Measurements from ENCODE around the gene TMEM259.

Gene TMEM259

DNA sequence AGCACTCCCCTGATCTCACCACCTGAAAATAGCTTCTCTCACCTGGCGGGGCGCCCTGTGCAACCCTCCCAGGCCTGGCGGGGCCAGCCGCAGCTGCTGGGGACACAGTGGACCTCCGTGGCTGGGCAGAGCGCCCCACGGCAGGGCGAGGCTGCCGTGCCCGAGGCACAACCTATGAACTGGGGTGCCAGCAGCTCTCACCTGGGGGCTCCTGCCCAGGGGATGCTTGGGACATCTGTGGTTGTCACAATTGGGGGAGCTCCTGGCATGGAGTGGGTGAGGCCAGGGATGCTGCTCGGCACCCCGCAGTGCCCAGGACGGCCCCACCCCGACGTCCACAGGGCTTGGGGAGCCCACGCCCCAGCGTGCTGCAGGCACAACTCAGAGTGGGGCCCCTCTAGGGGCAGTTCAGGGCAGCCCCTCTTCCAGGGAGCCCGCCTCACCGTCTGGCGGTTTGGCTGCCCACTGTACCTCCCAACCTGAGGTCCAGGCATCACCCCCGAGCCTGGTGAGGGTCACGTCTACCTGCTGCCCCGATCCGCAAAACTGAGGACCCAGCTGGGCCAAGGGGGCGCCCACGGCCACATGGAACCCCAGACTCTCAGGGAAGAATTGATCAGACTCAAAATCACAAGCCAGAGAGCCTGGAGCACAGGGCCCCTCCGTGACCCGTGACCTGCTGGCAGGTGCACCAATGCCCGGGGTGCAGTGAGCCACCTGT is 5.7 kb downstream of the TMEM259 start:
- no peak for DNase-seq

DNA sequence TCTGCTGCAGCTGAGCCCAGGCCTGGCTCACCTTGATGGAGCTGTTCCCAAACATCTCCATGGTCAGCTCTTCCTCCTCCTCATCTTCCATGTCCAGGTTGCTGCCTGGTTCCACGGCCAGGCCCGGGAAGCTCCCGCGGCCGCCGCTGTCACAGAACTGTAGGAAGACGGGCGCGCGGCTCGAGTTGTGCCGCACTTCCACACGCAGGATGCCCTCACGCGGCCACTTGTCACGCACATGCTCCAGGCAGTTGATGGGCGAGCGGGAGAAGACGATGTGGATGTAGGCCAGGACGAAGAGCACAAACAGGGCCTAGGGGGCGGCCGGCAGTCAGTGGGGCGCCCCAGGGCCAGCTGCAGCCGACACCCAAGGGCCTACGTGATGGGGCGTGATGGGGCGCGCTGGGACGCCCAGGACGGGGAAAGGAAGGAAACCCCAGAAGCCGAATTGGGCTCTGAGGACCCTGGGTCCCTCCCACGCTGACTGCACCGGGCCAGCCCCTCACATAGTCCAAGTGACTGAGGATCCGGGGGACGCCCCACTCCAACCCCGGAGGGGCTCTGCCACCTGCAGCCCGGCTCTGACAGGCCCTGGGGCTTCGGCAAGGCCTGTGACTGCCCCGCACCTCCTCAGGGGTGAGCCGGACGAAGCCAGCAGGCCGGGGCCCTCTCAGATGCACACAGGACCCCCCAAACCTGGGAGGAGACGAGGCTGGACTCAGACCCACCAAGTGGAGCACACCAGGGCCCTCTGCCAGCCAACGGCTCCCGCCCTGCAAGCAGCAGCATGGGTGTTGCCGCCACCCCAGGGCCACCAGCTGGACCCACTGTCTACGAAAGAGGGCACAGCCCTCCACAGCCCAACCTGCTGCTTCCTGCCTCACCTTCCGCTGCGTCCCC is 6.5 kb downstream of the TMEM259 start:
- DNase-seq, result no peak

DNA sequence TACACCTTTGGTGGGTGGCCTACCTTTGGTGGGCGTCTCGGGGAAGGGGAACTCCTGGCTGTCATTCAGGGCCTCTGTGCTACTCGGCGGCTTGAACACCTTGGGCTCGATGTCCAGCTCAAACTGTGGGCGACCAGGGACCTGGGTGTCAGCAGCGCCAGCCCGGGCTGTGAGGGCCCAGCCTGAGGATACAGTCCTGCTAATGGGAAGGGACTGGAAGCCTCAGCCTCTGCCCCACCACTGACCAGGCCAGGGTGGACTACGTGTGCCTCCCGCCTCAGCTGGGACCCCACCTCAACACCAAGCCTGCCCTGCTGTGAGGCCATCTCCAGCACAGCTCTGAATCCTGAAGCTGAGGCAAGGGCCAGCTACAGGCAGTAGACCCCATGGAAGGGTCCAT is 7.7 kb downstream of the TMEM259 start:
- DNase-seq, result no peak

DNA sequence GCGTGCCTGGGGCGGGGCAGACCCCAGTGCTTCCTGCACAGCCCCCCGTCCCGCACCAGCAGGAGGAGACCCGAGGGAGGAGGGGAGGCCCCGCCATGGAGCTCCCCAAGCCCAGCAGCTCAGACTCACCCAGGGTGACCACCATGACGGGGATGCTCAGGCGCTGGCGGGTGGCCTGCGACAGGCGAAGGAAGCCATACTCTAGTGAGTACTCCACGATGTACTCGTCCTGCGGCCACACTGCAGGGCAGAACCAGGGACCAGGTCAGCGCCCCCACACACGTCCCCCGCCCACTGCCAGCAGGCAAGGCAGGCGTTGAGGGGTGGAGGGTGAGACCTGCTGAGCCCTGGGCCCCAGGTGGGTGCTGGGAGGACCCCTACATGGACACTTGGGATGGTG is 8.6 kb downstream of the TMEM259 start:
- DNase-seq, result no peak

DNA sequence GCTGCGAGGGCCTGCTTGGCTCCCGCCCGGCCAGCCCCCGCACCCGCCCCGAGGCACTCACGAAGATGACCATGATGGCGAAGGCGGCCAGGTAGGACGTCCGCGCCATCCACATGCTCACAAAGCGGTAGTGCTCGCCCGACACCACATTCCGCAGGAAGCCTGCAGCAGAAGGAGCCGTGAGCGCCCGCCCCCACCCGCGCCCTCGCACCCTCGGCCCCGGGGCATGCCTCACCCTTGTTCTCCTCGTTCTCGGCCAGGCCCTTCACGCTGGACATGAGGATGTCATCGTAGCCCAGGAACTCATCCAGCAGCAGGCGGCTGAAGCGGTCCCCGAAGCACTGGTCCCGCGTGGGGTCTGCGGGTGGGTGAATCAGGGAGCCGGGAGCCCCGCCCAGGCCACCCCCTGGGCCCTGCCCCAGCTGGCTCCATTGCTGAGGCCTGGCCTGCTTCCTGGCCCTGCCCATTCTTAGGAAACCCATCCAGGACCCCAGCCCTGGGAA is 9.0 kb downstream of the TMEM259 start:
- no peak for DNase-seq

DNA sequence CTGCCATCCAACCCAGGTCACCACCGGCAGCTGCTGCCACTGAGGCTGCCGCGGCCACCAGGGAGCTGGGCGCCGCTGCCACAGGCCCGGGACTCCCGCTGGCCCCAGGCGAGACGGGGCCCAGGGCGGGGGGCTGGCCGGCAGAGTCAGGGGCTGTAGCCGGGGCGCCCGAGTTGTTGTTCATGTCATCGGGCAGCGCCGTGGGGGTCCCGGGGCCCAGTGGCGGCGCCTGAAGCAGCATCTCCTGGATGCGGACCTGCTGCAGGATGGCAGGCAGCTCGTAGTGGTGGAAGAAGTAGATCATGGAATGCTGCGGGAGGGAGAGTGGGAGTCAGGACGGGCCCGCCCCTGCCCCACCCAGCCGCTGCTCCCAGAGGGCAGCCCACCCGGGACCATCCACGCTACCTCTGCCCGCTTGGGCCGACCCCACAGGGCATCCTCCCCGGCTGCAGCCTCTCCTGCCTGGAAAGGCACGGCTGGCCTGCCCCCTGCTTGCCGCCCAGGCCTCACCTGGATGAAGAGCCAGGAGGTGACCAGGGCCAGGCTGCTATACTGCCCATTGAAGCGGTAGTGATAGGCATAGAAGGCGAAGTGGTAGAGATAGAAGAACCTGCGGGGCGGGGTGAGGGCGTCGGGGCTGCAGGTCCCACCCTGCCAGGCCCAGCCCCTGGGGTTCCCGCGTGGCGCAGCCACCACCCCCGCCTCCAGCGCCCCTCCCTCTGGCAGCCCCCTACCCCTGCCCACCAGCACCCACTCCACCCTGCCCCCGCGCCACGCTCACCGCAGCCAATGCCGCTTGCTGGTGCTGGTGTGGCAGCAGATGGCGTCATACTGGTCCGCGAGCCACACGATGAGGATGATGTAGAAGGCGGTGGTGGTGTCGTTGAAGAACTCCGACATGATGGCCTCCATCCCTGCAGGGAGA is 10.1 kb downstream of the TMEM259 start:
- no peak for DNase-seq

DNA sequence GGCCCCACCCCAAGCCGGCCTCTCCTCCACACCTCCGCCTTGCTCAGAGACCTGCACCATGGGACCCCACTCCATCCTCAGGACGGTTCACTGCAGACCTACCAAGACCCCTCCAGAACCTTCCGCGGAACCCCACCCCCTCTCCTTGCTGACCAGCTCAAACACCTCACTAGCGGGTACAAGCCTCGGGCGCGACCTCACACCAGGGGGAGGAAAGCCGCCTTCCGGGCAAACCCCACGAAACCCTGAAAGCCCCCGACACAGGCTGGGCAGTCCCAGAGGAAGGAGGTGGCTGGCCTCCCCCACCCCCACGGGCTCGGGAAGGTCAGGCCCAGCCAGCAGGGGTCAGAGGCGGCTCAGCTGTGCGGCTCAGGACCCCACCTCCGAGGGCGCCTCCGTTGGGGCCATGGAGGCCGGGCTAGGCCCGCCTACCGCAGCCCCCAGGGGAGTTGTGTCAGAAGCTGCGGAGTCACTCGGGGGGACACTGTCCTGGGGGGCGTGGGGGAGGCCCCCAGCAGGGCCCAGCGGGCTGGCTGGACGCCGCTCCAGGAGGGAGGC is 10.9 kb downstream of the TMEM259 start:
- no peak for DNase-seq

DNA sequence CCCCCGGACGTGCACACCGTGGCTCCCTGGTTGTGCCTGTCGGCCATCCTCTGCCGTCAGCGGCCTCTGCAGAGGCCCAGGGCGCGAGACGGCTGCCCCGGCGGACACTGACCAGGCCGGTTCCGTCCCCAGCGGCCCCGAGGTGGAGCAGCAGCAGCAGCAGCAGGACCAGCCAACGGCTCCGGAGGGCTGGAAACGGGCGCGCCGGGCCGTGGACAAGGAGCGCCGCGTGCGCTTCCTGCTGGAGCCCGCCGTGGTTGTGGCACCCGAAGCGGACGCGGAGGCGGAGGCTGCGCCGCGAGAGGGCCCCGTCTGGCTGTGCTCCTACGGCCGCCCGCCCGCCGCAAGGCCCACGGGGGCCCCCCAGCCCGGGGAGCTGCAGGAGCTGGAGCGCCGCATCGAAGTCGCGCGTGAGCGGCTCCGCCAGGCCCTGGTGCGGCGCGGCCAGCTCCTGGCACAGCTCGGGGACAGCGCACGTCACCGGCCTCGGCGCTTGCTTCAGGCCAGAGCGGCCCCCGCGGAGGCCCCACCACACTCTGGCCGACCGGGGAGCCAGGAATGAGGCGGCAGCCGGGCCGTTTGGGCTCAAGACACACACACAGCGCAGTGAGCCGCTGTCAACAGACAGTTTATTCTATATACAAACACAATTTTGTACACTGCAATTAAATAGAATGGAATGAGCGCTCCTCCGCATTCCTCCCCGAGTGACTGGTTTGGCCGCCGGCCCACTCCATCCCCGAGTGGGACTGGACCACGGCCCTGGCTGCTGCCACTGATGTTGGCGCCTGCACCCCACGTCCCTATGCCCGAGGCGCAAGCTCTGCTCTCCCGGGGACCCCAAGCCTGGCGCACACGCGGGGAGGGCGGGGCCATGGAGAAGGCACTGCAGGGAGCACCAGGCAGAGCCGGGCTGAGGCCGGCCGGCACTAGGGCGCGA is 11.6 kb downstream of the TMEM259 start:
- no peak for DNase-seq

DNA sequence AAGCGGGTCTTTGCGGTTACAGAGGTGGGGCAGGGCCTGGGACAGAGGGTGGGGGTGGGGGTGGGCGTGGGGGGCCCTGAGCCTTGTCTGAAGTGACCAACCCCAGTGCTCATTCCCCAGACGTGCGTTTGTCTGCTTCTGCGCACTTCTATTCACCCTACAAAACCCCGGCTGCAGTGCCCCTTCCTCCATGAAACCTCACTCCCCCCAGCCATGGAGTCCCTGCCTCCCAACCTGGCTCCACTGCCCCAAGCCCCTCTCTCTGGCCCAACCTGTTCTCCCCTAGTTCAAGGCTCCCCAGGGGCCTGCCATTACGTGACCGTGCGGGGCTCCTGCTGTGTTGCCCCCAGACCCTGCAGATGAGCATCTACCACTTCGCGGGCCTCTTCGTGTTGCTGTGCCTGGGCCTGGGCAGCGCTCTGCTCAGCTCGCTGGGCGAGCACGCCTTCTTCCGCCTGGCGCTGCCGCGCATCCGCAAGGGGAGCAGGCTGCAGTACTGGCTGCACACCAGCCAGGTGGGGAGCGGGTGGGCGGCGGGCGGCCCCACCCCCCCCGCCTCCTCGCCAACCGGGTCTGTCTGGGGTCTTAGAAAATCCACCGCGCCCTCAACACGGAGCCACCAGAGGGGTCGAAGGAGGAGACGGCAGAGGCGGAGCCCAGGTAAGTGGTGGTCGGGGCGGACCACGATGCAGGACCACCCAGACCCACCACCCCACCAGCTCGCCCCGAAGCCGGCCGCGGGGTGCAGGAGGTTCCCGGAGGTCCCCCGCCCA is 12.5 kb downstream of the TMEM259 start:
- DNase-seq, result no peak

DNA sequence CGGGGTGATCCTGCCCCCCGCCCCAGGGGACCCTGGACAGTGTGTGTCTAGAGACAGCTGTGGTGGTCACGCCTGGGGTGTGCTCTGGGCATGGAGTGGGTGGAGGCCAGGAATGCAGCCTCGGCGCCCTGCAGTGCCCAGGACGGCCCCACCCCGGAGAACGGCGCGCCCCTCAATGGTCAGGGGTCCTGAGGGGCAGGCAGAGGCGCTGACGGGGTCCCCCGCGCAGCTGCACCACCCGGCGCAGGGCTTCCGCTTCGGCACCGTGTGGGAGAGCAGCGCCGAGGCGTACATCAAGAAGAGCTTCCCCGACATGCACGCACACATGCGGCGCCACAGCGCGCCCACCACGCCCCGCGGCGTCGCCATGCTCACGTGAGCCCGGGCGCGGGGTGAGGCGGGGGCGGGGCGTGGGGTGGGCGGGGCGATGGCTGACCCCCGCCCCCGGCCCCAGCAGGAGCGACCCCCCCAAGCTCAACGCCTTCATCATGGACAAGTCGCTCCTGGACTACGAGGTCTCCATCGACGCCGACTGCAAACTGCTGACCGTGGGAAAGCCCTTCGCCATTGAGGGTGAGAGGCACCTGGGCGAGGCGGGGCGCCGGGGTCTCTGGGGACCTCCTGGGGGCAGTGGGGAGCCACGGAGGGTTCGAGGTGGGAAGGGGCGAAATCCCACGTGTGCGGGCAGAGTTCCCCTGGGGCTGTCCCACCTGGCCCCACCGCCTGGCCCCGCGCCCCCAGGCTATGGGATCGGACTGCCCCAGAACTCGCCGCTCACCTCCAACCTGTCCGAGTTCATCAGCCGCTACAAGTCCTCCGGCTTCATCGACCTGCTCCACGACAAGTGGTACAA is 13.3 kb downstream of the TMEM259 start:
- no peak for DNase-seq

DNA sequence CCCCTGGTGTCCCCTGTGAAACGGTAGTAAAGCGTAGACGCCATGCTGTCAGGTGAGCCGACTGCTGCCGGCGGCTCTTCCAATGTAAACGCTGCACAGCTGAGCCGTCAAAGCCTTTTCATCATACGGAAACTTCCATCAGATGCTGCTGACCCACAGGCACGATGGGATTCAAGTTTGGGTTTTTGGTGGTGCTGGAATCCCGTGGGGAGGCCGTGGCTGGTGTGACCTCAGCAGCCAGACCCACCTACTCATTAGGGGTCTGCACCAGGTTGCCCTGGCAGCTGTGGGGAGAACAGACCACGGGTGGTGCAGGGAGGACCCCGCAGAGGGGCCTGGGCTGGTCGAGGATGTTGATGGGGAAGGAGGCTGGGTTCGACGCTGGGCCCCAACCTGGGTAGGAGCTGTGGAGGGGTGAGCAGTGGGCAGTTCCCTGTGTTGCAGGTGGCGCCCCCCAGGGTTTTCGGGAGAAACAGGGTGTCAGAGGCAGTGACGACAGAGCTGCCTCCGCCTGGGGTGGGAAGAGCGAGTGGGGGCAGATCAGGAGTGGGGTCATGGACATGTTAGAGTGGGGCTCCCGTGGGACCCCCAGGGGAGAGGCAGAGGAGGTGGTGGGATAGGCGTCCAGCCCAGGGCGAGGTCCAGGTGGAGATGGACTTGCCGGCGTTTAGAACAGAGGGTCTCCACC is 14.1 kb downstream of the TMEM259 start:
- DNase-seq, result no peak

DNA sequence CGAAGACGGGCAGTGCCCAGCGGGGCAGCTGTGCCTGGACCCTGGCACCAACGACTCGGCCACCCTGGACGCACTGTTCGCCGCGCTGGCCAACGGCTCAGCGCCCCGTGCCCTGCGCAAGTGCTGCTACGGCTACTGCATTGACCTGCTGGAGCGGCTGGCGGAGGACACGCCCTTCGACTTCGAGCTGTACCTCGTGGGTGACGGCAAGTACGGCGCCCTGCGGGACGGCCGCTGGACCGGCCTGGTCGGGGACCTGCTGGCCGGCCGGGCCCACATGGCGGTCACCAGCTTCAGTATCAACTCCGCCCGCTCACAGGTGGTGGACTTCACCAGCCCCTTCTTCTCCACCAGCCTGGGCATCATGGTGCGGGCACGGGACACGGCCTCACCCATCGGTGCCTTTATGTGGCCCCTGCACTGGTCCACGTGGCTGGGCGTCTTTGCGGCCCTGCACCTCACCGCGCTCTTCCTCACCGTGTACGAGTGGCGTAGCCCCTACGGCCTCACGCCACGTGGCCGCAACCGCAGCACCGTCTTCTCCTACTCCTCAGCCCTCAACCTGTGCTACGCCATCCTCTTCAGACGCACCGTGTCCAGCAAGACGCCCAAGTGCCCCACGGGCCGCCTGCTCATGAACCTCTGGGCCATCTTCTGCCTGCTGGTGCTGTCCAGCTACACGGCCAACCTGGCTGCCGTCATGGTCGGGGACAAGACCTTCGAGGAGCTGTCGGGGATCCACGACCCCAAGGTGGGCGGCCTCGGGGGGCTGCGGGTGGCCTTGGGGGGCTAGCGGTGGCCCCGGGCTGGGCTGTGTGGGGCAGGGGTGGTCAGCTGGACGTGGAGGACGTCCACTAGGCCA is 15.9 kb downstream of the TMEM259 start:
- no peak for DNase-seq

DNA sequence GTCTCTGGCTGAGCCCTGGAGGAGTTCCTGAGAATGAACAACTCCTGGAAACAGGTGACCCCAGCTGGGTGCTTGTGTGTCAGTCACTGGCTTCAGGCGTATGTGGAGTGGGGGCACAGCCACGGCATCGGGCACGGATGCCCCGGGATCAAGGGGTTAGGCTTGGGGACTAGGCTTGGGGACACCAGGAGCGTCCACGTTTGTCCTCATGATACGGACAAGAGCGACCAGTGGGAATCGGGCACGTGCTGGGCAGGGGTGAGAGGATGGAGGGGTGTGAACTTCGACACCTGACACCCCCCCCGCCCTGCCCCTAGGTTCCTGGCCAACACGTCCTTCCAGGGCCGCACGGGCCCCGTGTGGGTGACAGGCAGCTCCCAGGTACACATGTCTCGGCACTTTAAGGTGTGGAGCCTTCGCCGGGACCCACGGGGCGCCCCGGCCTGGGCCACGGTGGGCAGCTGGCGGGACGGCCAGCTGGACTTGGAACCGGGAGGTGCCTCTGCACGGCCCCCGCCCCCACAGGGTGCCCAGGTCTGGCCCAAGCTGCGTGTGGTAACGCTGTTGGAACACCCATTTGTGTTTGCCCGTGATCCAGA is 16.6 kb downstream of the TMEM259 start:
- no peak for DNase-seq

DNA sequence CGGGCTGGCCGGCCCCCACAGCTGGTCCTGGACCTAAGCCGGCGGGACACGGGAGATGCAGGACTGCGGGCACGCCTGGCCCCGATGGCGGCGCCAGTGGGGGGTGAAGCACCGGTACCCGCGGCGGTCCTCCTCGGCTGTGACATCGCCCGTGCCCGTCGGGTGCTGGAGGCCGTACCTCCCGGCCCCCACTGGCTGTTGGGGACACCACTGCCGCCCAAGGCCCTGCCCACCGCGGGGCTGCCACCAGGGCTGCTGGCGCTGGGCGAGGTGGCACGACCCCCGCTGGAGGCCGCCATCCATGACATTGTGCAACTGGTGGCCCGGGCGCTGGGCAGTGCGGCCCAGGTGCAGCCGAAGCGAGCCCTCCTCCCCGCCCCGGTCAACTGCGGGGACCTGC is 17.6 kb downstream of the TMEM259 start:
- no peak for DNase-seq

DNA sequence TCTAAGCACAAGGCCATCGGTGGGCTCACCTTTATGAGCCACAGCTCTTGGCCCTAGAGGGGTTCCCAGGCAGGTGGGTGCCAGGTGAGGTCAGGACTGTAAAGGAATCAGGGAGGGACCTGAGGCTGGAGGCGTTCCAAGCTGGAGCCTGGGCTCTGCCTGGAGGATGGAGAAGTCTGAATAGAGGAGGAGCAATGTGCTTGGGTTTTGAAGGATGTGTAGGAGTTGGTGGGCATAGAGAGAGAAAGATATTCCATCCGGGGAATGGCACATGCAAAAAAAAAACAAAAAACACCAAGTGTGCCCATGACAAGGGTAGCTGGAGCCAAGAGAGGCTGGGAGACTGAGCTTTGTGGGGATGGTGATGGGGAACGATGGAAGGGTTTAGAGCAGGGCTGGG is 18.3 kb downstream of the TMEM259 start:
- no peak for DNase-seq

DNA sequence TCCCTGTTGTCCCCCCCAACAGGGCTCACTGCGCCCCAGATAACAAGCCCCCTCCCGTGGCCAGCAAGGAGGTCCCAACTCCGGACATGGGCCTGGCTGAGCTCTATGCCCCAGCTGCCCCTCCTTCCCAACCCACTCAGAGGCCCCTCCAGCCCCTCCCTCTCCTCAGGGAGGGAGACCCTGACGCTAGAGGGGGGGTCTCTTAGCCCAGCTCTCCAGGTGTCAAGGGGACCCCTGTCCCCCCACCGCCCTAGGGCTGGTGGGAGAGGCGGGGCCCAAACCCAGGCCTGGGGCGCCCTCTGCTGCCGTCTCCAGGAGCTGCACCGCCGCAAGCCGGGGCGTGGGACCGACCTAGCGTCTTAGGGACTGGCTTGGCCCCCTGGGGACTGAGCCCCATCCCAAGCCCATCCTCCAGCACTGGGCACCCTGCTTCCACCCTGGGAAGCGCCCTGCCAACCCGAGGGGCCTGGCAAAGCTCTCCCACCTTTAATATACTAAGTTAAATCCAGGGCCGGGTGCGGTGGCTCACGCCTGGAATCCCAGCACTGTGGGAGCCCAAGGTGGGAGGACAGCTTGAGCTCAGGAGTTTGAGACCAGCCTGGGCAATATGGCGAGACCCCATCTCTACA is 19.3 kb downstream of the TMEM259 start:
- peak; percentile 59 to 75 for DNase-seq

All from CD4-positive, alpha-beta T cell treated with Interferon alpha-2 for 1 hour (primary cell).